GM21390 (cell line): ENCODE data around the gene SOX2.
A peak's percentile ranks its signal among the peaks of the same experiment; 100 is the strongest.

Source experiments
- ATAC-seq: cut with Tn5 transposase; IDR thresholded peaks from one replicate; pipeline ENCODE4 v1.9.1; 2021; ENCODE audit not compliant: unreplicated experiment

Gene SOX2

DNA sequence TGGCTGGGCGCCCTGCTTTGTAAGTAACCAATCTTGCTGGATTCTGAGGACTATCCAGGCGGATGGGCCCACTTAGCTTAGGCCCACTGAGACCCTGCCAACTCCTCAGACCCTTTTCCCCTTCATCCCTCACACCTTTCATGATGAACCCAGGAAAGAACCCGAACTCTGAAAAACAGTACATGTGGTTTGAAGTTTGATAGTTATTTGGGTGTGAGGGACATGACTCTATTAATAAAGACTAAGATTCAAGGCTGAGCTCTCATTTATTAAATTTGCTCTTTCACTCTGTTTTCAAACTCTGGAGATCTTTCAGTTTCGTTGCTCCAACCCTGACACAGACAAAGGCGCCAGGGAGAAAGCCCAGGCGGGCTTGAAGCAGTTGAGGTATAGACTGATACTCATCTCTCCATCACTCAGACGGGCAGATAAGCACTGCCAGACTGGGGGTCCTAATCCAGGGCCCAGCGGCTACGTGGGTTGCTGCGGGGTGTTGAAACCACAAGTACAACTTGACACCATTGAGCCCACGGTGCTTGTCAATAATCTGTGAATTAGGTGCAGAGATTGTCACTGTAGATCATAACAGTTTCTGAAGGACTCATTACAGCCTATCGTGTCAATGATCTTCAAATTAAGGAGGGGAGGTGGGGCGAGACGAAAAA, 7.2 kb upstream of the SOX2 start:
- no peak for ATAC-seq

- no peak for ATAC-seq
These were observed 6.6 kb upstream of the SOX2 start for GRCh38 chr3:181705086-181705480.

GRCh38 chr3:181707980-181708379, 3.7 kb upstream of the SOX2 start:
- no peak for ATAC-seq

- ATAC-seq: peak; percentile 47
These were observed 2.0 kb upstream of the SOX2 start for GRCh38 chr3:181709537-181710279.

- no peak for ATAC-seq
These were observed 1.1 kb upstream of the SOX2 start for GRCh38 chr3:181710345-181711291.

DNA sequence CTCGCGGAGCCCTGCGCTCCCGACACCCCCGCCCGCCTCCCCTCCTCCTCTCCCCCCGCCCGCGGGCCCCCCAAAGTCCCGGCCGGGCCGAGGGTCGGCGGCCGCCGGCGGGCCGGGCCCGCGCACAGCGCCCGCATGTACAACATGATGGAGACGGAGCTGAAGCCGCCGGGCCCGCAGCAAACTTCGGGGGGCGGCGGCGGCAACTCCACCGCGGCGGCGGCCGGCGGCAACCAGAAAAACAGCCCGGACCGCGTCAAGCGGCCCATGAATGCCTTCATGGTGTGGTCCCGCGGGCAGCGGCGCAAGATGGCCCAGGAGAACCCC, 464 bp downstream of the SOX2 start:
- no peak for ATAC-seq

- no peak for ATAC-seq
These were observed 991 bp downstream of the SOX2 start for GRCh38 chr3:181712553-181713279.

GRCh38 chr3:181713280-181713647, 1.5 kb downstream of the SOX2 start:
- ATAC-seq: no peak

DNA sequence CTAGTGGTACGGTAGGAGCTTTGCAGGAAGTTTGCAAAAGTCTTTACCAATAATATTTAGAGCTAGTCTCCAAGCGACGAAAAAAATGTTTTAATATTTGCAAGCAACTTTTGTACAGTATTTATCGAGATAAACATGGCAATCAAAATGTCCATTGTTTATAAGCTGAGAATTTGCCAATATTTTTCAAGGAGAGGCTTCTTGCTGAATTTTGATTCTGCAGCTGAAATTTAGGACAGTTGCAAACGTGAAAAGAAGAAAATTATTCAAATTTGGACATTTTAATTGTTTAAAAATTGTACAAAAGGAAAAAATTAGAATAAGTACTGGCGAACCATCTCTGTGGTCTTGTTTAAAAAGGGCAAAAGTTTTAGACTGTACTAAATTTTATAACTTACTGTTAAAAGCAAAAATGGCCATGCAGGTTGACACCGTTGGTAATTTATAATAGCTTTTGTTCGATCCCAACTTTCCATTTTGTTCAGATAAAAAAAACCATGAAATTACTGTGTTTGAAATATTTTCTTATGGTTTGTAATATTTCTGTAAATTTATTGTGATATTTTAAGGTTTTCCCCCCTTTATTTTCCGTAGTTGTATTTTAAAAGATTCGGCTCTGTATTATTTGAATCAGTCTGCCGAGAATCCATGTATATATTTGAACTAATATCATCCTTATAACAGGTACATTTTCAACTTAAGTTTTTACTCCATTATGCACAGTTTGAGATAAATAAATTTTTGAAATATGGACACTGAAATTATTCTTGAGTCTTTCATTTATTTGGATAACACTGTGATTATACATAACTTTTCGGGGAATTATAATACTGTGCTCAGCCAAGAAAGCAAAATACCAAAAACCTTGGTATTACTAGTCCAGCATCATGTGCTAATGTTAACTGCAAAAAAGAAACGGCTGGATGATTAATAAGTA, 2.2 kb downstream of the SOX2 start:
- no peak for ATAC-seq

- no peak for ATAC-seq
These were observed 4.0 kb downstream of the SOX2 start for GRCh38 chr3:181715571-181716340.

GRCh38 chr3:181716966-181717365, 5.2 kb downstream of the SOX2 start:
- no peak for ATAC-seq

GRCh38 chr3:181717549-181718171, 5.9 kb downstream of the SOX2 start:
- no peak for ATAC-seq

GRCh38 chr3:181718369-181718768, 6.6 kb downstream of the SOX2 start:
- no peak for ATAC-seq

DNA sequence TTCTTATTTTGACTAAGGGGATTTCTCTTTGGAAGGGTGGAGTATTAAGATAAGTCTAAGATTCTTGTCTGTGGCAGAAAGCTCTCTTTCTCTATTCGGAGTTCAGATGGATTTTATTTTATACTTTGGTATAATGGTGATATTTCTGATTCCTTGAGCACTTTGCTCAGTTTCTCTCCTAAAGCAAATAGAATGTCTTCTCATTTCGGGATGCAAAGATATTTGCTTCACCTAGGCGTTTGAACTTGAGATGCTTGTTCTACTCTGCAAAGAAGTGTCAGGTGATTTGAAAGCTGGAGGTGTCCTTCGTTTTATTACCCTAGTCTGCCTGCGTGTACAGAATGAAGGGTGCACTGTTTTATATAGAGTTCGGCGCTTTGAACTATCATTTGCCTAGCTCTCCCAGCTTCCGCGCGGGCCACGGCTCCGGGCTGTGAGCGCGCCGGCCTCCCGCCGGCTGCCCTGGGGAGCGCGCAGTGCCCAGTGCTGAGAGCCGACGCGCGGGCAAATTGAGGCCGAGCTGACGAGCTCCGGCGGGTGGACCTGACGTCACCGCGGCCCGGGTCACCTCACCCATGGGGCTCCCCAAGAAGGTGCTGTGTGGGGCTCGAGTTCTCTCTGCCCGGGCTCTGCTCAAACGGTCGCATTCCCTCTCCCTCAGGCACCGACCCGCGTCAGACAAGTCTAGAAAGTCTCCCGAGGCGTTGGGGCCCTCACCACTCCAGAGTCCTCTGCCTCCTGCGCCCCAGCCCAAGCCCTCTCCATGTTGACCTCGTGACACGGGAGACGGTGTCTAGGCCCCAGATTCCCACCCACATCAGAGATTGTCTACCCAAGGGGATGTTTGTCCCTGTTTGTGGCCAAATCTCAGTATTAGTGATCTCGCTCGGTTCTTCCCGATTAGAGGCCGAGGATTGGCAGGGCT, 7.5 kb downstream of the SOX2 start:
- no peak for ATAC-seq

DNA sequence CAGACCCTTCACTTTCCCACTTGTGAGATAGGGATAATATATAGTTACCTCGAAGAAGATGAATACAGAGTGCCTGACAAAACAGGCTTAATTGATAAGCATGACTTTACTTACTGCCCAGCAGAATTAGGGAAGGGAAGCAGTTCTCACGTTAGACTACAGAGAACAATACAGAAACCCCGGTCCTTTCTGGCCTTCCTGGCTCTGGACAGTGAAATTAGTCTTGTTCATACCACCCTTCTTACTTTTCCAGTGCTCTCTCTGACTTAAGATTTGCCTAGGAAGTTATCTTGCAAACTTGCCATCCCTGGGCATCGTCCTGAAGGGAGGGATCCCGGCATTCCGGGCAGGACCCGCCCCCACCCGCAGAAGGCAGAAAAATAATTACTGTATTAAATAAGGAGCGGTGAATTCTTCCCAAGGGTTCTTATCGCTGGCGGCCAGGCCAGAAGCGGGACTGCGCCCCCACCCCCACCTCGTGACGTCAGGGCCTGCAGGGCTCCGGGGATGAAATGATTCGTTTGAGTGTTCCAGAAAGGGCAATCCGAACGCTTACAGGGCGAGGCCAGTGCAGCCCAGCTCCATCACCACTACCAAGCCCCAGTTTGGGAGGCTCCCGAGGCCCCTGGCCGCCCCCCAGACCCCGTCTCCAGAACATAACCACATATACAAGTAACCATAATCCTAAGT, 8.4 kb downstream of the SOX2 start:
- no peak for ATAC-seq

DNA sequence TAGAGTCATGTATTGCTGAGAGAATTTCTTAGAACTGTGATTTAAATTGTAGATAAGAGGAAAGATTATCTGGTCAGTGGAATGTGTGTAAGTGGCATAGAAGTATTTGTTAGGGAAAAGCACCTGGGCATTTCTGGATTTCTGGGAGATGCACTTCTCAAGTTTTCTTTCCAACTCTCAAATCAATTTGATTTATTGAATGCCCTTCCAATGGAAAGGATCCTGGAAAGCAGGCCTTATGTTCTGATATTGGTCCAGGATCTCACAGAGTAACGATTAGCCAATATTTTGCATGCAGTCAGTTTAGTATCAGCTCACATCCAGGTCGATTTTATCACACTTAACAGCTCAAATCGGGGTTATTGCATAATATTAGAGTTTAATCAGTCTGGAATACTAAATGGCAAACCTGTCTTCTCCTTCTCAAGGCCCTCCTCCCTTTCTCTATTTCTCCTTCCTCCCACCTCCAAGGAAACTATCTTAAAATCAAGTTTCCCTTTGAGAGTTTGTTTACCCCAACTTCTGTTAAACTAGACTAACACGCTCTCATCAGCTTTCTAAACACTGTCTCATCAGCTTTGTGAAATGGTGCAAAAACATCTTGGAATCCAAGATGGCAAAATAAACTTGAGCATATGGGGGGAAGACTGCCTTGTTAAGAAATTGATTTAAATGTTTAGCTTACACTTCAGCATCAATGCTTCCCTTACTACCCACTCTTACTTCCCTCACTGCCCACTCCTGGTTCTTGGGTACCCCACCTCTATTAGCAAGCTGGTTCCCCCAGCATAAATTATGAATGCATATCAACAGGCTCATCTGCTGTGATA, 9.5 kb downstream of the SOX2 start:
- ATAC-seq: no peak
